ENCODE results near the gene LRRC72. TPM values are rescaled to one million over a fixed set of nuclear protein-coding genes. Genes with fewer than 3 reads are reported as not detected.

Gene LRRC72
- total RNA-seq, 3 donors from 2014 or later, result not detected

DNA sequence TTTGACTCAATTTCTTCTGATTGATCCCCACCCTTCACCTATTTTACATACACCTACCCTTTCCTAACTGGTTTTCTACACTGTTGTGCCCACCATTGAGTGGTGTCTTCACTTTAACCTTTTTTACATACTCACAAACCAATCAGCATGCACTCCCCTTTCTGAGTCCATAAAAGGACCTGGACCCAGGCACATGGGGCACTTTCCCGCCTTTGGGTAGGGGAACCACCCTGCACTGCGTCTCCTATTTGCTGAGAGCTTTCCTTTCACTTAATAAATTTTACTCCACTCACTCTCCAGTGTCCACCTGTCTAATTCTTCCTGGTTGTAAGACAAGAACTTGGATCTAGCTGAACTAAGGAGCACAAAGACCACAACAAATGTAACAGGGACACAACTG lies 85.1 kb downstream of the LRRC72 start:
- DNase-seq (no peak), ATAC-seq (no peak)
- TF ChIP-seq, protein P1, sequence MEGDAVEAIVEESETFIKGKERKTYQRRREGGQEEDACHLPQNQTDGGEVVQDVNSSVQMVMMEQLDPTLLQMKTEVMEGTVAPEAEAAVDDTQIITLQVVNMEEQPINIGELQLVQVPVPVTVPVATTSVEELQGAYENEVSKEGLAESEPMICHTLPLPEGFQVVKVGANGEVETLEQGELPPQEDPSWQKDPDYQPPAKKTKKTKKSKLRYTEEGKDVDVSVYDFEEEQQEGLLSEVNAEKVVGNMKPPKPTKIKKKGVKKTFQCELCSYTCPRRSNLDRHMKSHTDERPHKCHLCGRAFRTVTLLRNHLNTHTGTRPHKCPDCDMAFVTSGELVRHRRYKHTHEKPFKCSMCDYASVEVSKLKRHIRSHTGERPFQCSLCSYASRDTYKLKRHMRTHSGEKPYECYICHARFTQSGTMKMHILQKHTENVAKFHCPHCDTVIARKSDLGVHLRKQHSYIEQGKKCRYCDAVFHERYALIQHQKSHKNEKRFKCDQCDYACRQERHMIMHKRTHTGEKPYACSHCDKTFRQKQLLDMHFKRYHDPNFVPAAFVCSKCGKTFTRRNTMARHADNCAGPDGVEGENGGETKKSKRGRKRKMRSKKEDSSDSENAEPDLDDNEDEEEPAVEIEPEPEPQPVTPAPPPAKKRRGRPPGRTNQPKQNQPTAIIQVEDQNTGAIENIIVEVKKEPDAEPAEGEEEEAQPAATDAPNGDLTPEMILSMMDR (IDR thresholded peaks at IDR 0.05), result no peak
- Histone ChIP-seq H3K4me3 (no peak overlapping the region), H3K36me3 (ENCODE audit: low read depth) (peaks cover 9% of the 10 kb centered on the region), H3K9me3 (no peaks in the 10 kb centered on the region), H3K4me1 (ENCODE audit: low read depth) (peaks cover 16% of the 10 kb centered on the region)
- intact Hi-C loops (cut with DNase I, micrococcal nuclease), result no loop called here

DNA sequence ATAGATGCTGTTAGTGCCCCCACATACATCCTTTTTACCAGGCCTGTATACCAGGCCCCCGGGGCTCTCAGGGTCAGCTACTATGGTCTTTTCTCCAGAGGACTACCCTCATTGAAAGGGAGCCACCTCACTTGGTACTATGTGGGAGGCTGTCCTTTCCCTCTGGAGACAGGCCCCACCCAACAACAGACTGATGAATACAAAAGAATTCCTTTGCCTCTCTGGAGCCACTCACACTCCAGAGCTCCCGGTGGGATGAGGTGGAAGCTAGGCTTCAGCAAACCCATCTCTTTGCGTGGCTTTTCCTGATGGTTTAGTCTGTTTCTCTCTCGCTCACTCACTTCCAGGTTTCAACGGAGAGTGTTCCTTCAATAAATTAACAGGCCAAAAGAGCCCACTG lies 88.6 kb downstream of the LRRC72 start:
- intact Hi-C loops (cut with DNase I, micrococcal nuclease), result no loop called here
- TF ChIP-seq, protein P1 (IDR thresholded peaks at IDR 0.05), result no peak
- Histone ChIP-seq H3K9me3 (no peaks in the 10 kb centered on the region), H3K4me1 (ENCODE audit: low read depth) (peaks cover 9% of the 10 kb centered on the region), H3K4me3 (no peak overlapping the region), H3K36me3 (ENCODE audit: low read depth) (peaks cover 9% of the 10 kb centered on the region)
- DNase-seq (no peak), ATAC-seq (peak; percentile 20)

GRCh38 chr7:16616122-16616521 lies 89.5 kb downstream of the LRRC72 start:
- DNase-seq (no peak), ATAC-seq (no peak)
- TF ChIP-seq, protein P1 (IDR thresholded peaks at IDR 0.05), result no peak
- intact Hi-C loops (cut with DNase I, micrococcal nuclease), result no loop called here
- Histone ChIP-seq H3K9me3 (no peaks in the 10 kb centered on the region), H3K4me1 (ENCODE audit: low read depth) (peaks cover 9% of the 10 kb centered on the region), H3K4me3 (no peak overlapping the region), H3K36me3 (ENCODE audit: low read depth) (peaks cover 9% of the 10 kb centered on the region)

DNA sequence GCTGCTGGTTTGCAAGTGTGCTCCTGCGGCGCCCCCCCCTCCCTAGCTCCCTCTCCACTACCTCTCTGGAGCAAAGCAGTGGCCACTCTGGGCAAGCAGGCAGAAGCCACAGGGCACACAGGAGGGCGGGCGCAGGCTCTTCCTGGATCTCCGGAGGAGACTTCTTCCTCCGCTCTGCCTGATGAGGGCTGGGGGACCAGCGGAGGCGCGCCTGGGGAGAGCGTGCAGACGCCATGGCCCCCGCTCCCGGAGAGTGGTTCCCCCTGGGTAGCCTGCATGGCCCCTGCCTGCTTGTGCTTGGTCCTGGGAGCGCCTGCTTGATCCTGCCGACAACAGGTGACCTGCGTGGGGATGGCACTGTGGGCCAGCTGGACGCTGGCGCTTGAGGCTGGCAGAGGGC lies 89.9 kb downstream of the LRRC72 start:
- TF ChIP-seq, protein P1 (IDR thresholded peaks at IDR 0.05), result no peak
- DNase-seq, result no peak
- no peak for ATAC-seq
- Histone ChIP-seq H3K9me3 (no peaks in the 10 kb centered on the region), H3K36me3 (ENCODE audit: low read depth) (peaks cover 9% of the 10 kb centered on the region), H3K4me1 (ENCODE audit: low read depth) (peaks cover 5% of the 10 kb centered on the region), H3K4me3 (no peak overlapping the region)
- intact Hi-C loops (cut with DNase I, micrococcal nuclease), result no loop called here

DNA sequence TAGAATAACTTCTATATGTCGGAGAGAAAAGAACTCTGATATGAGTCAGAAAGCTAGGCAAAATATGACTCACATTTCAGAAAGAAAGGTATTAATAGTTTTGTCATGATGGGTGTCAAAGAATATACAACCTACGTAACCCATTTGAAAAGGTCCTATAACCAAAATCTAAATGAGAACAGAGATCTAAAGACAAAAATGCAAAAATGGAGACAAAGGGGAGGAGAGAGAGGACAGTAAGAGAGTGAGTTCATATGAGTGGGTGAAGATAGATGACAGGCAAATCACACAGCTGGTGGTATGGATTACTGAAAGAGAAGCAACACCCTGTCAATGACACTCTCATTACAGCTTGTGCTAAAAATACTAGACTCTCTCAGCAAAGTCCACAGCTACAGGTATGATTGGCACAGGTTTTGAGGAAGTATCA lies 93.4 kb downstream of the LRRC72 start:
- no peak for DNase-seq
- Histone ChIP-seq H3K36me3 (ENCODE audit: low read depth) (peaks cover 12% of the 10 kb centered on the region), H3K4me3 (no peak overlapping the region), H3K9me3 (no peaks in the 10 kb centered on the region), H3K4me1 (ENCODE audit: low read depth) (no peaks in the 10 kb centered on the region)
- ATAC-seq, result peak; percentile 59
- intact Hi-C loops (cut with DNase I, micrococcal nuclease), result no loop called here
- TF ChIP-seq, protein P1 (IDR thresholded peaks at IDR 0.05), result no peak

- no peaks in the 10 kb centered on the region for H3K9me3 ChIP-seq
- TF ChIP-seq, protein P1 (IDR thresholded peaks at IDR 0.05), result no peak
- H3K36me3 ChIP-seq (ENCODE audit: low read depth), result peaks cover 9% of the 10 kb centered on the region
- DNase-seq (no peak), ATAC-seq (no peak)
- H3K4me3 ChIP-seq, result no peak overlapping the region
- intact Hi-C loops (cut with DNase I, micrococcal nuclease), result no loop called here
- H3K4me1 ChIP-seq (ENCODE audit: low read depth), result no peaks in the 10 kb centered on the region
Measured at GRCh38 chr7:16626388-16626787, 99.8 kb downstream of the LRRC72 start.
